ENCODE results near the gene SHISAL1.

GRCh38 chr22:44248926-44249325 lies 63.8 kb downstream of the SHISAL1 start:
- no peak for TF ChIP-seq E2F8 (IDR thresholded peaks at IDR 0.05; ENCODE audit: low read depth, partially characterized antibody)
- no peak for TF ChIP-seq GABPA (IDR thresholded peaks at IDR 0.05; ENCODE audit: low read depth)
- no peak for TF ChIP-seq PML (IDR thresholded peaks at IDR 0.05; ENCODE audit: low read length)
- no peak for TF ChIP-seq SIN3A (IDR thresholded peaks at IDR 0.05; ENCODE audit: low read depth, low read length)
- TF ChIP-seq MXI1 (IDR thresholded peaks at IDR 0.05; ENCODE audit: low read depth, low read length), result no peak
- no peak for TF ChIP-seq POLR2A (IDR thresholded peaks at IDR 0.05; ENCODE audit: low read depth, low read length)
- TF ChIP-seq BCL11A (IDR thresholded peaks at IDR 0.05; ENCODE audit: low read depth, low read length), result no peak
- TF ChIP-seq POLR2AphosphoS5 (IDR thresholded peaks at IDR 0.05; ENCODE audit: low read length), result no peak
- TF ChIP-seq CHD2 (IDR thresholded peaks at IDR 0.05; ENCODE audit: borderline replicate concordance, low read depth, low read length), result no peak
- no peak for TF ChIP-seq CTCF (IDR thresholded peaks at IDR 0.05 in 2 of 3, conservative IDR thresholded peaks at IDR 0.05 in 1 of 3; ENCODE audit: control insufficient read depth in 2 of 3, extremely low read depth in 1 of 3, insufficient read depth in 1 of 3, low read depth in 3 of 3, low read length in 3 of 3)
- no peak for TF ChIP-seq MYC (IDR thresholded peaks at IDR 0.05; ENCODE audit: insufficient read depth, insufficient read length, insufficient replicate concordance, low read length, severe bottlenecking)
- no peak for TF ChIP-seq EZH2 (IDR thresholded peaks at IDR 0.05; ENCODE audit: borderline replicate concordance, control insufficient read depth, low read depth, low read length)
- no peak for TF ChIP-seq JUND (IDR thresholded peaks at IDR 0.05; ENCODE audit: low read depth, low read length)
- no peak for TF ChIP-seq ZNF24 (IDR thresholded peaks at IDR 0.05)

Data from GM12878 (cell line).